Astrocyte of the spinal cord (primary cell): ENCODE measurements around the gene CUBN.

ENCODE experiments used
- DNase-seq: peaks from one replicate; pipeline ENCODE4 v3.0.0; 2011; ENCODE audit warnings: low read depth, low spot score
- H3K4me3 ChIP-seq: 2 replicates; pipeline ENCODE4 v1.5.1; 2011; ENCODE audit warnings: low read depth, mild to moderate bottlenecking, low read length, moderate library complexity
- in situ Hi-C: cut with HindIII; loops from 2 replicates; pipeline ENCODE4 v1.10.0; 2017; ENCODE audit warnings: low sequenced_read_pairs
- TF ChIP-seq, protein P1 (sequence below): IDR thresholded peaks from 2 replicates; pipeline ENCODE4 v1.5.1; 2012; ENCODE audit warnings: low read depth, mild to moderate bottlenecking, low read length, inconsistent platforms

Gene CUBN

DNA sequence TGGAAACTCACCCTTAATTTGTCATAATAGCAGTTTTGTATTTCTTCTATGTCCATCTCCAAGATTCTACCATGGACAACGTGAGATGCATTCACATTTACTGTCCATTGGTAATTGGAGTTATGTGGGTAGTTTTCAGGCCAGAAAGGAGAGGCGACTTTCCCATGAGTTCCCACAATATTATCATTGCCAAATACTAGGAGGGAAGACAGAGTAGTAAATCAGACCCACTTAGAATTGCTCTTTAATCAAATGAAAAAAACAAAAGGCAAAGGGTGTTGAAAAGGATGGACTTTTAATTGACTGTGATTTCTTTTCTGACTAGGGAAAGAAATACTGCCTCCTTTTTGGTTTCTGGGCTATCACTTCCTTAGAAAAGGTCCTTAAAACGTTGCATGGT is 190.7 kb downstream of the CUBN start:
- in situ Hi-C loops, result no loop called here
- no peak for DNase-seq
- TF ChIP-seq, protein P1, sequence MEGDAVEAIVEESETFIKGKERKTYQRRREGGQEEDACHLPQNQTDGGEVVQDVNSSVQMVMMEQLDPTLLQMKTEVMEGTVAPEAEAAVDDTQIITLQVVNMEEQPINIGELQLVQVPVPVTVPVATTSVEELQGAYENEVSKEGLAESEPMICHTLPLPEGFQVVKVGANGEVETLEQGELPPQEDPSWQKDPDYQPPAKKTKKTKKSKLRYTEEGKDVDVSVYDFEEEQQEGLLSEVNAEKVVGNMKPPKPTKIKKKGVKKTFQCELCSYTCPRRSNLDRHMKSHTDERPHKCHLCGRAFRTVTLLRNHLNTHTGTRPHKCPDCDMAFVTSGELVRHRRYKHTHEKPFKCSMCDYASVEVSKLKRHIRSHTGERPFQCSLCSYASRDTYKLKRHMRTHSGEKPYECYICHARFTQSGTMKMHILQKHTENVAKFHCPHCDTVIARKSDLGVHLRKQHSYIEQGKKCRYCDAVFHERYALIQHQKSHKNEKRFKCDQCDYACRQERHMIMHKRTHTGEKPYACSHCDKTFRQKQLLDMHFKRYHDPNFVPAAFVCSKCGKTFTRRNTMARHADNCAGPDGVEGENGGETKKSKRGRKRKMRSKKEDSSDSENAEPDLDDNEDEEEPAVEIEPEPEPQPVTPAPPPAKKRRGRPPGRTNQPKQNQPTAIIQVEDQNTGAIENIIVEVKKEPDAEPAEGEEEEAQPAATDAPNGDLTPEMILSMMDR, result no peak
- H3K4me3 ChIP-seq, result no peak overlapping the region

DNA sequence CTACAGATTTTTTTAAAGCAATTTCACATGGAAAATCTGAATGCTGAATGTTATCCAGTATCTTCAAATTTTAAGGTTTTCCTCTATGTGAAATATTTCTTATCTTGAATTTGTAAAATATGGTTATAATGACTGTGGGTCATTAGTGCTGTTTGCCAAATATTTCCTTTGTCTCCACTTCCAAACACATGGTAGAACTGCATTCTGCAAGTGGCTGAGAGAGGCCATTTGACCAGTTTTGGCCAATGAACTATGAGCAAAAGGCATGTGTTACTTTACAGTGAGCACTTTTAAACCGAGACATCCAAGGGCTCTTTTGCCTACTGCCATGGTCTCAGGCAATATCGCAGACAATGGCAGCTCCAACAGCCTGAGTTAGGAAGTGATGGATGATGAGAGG is 195.2 kb downstream of the CUBN start:
- in situ Hi-C loops, result no loop called here
- DNase-seq, result no peak
- TF ChIP-seq, protein P1, result no peak
- no peak overlapping the region for H3K4me3 ChIP-seq

DNA sequence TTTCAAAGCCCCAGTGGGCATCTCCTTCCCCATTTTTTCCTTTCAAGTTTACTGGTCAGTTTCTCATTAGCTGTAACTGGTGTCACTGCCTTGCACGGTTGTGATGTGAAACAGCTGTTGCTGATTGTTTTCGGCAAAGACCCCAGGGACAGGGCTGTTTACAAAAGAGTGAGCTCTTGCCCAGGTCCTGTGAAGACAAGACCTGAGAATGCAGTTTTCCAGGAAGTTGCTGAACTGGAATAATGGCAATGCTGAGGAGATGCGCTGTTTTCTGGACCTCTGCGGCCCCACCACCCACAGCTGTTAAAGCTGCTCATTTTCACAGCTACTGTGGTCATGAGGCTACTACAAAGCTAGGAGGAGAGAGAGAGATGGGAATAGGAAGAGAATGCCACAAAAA is 195.8 kb downstream of the CUBN start:
- TF ChIP-seq, protein P1, result no peak
- no peak for DNase-seq
- no peak overlapping the region for H3K4me3 ChIP-seq
- in situ Hi-C loops, result no loop called here

DNA sequence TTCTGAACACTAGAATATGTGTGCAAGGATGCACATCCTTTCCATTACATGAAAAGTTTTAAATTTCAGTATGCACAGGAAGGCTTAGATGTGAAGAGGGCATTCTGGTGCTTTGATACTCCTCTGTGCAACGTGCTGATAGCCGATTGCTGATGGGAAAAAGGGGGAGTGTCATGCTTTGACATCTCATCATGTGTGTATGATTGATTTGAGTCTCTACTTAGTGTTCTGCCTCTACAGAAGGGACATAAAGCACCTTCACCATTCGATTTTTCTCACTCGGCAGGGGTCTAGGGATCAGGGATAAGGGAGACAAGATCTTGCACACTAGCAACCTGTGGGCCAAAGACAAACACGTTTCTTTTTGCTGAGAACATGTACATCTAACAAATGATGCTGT is 197.7 kb downstream of the CUBN start:
- in situ Hi-C loops, result no loop called here
- no peak overlapping the region for H3K4me3 ChIP-seq
- DNase-seq, result no peak
- TF ChIP-seq, protein P1, result no peak

DNA sequence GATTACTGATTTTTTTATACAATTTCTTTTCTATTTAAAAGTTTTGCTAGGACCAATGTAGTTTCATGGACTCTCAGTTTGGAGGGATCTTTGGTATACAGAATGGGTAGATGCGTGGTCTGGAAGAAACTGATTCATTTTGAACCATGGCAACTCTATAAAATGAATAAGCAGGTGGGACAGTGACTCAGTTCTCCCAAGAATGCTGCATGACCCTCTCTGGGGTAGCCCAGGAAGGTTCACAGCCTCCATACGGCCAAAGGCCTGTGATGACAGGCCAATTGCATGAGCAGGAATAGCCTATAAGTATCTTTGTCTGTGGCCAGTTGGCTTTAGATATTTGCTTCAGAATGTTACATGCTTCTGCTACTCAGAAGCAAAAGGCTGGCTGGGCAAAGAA is 199.1 kb downstream of the CUBN start:
- in situ Hi-C loops, result no loop called here
- TF ChIP-seq, protein P1, result no peak
- no peak for DNase-seq
- H3K4me3 ChIP-seq, result no peak overlapping the region

DNA sequence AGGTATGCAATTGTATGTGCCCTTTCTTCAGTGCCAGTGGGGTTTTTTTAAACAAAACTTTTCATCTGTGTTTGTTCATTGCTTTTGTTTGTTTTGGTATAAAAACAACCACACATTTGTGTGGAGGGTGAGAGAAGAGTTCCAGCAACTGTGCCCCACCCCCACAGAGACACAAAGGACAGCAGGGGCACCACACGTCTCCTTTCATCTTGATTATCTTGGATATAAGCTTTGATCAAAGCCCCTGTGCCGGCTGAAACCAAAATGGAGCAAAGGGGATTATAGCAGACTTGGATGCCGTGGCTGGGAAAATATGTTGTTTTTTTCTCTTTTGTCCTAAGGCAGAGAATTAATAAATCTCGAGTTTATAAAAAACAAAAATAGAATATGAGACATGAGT is 200.5 kb downstream of the CUBN start:
- TF ChIP-seq, protein P1, result no peak
- in situ Hi-C loops, result no loop called here
- no peak for DNase-seq
- H3K4me3 ChIP-seq, result no peak overlapping the region

DNA sequence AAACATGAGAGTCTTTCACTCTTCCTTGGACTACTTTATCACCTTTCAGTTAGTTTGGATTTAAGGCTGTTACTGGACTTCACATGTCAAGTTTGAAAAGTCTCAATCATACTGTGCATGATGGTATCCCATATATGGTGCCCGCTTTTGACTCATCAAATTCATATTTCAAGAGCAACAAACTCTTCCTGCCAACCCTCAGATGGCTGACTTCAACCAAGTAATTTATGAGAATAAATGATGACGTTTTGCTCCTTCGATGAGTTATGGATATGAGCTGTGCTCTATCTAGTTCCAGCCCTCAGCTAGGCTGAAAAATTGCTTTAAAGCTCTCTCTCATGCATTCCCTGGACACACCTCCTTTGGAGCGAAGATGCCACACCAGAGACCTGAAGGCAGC is 202.1 kb downstream of the CUBN start:
- H3K4me3 ChIP-seq, result no peak overlapping the region
- in situ Hi-C loops, result no loop called here
- TF ChIP-seq, protein P1, result no peak
- no peak for DNase-seq
